ENCODE measurements around the gene ATR. TPM values are rescaled to one million over a fixed set of nuclear protein-coding genes. Genes with fewer than 3 reads are reported as not detected.

The ATR gene
- polyA plus RNA-seq, 3 donors = 6.3 to 16.4 (median 6.6) TPM

- Mint-ChIP-seq H3K9me3 (peaks cover 0 to 2% (median 0%) of the 10 kb centered on the region in 7 donors), H3K27ac (no peak overlapping the region), H3K27me3 (ENCODE audit: low read depth in 3 of 3) (no peaks in the 10 kb centered on the region), H3K4me1 (no peaks in the 10 kb centered on the region), H3K36me3 (peaks cover 33 to 55% of the 10 kb centered on the region in 2 donors), H3K4me3 (no peak overlapping the region)
- H4K20me1 ChIP-seq (ENCODE audit: insufficient read depth, low read length) = no peaks in the 10 kb centered on the region
- H3K4me1 ChIP-seq (ENCODE audit: control insufficient read depth in 1 of 2, insufficient read depth in 2 of 2, low read length in 2 of 2) = no peaks in the 10 kb centered on the region
- intact Hi-C loops (cut with micrococcal nuclease) = no loop called here
- H3K27me3 ChIP-seq (ENCODE audit: control insufficient read depth in 2 of 2, insufficient read depth in 2 of 2, low read length in 2 of 2) = no peaks in the 10 kb centered on the region
- WGBS (ENCODE audit: insufficient coverage) = 100% methylated on average over 1 of the region's 2 CpGs
- no peak overlapping the region for H3K9ac ChIP-seq (ENCODE audit: insufficient read depth, low read length, poor library complexity, severe bottlenecking)
- peaks cover 56 to 77% of the 10 kb centered on the region in 2 donors for H3K36me3 ChIP-seq (replicated peaks in 1 of 2; ENCODE audit: control insufficient read depth in 1 of 2, insufficient read depth in 2 of 2, low read length in 2 of 2)
- TF ChIP-seq CTCF (IDR thresholded peaks at IDR 0.05) = no peak
- H3K4me2 ChIP-seq (replicated peaks; ENCODE audit: extremely low read depth, low read length, poor library complexity, severe bottlenecking) = no peak overlapping the region
- no peak for DNase-seq
- H3K4me3 ChIP-seq (replicated peaks in 1 of 3; ENCODE audit: low read depth in 2 of 3, low read length in 3 of 3) = no peak overlapping the region
- no peaks in the 10 kb centered on the region for H3K79me2 ChIP-seq (ENCODE audit: insufficient read depth, low read length)
- H3K9me3 ChIP-seq (replicated peaks in 1 of 2; ENCODE audit: control insufficient read depth in 1 of 2, insufficient read depth in 1 of 2, low read length in 2 of 2) = no peaks in the 10 kb centered on the region
- H3K27ac ChIP-seq (ENCODE audit: low read depth in 1 of 2, low read length in 2 of 2) = no peak overlapping the region
- no peak overlapping the region for H2AFZ ChIP-seq (ENCODE audit: insufficient read depth, low read depth, low read length, poor library complexity, severe bottlenecking)
These were observed 36.5 kb downstream of the ATR start for GRCh38 chr3:142542054-142542453.

- Histone ChIP-seq H4K20me1 (ENCODE audit: insufficient read depth, low read length) (no peaks in the 10 kb centered on the region), H3K27me3 (ENCODE audit: control insufficient read depth in 2 of 2, insufficient read depth in 2 of 2, low read length in 2 of 2) (no peaks in the 10 kb centered on the region), H3K9ac (ENCODE audit: insufficient read depth, low read length, poor library complexity, severe bottlenecking) (no peak overlapping the region), H3K4me2 (replicated peaks; ENCODE audit: extremely low read depth, low read length, poor library complexity, severe bottlenecking) (no peak overlapping the region), H2AFZ (ENCODE audit: insufficient read depth, low read depth, low read length, poor library complexity, severe bottlenecking) (no peak overlapping the region), H3K4me1 (ENCODE audit: control insufficient read depth in 1 of 2, insufficient read depth in 2 of 2, low read length in 2 of 2) (no peaks in the 10 kb centered on the region), H3K4me3 (replicated peaks in 1 of 3; ENCODE audit: low read depth in 2 of 3, low read length in 3 of 3) (no peak overlapping the region), H3K9me3 (replicated peaks in 1 of 2; ENCODE audit: control insufficient read depth in 1 of 2, insufficient read depth in 1 of 2, low read length in 2 of 2) (no peaks in the 10 kb centered on the region), H3K79me2 (ENCODE audit: insufficient read depth, low read length) (no peaks in the 10 kb centered on the region), H3K36me3 (replicated peaks in 1 of 2; ENCODE audit: control insufficient read depth in 1 of 2, insufficient read depth in 2 of 2, low read length in 2 of 2) (peaks cover 69 to 86% of the 10 kb centered on the region in 2 donors), H3K27ac (ENCODE audit: low read depth in 1 of 2, low read length in 2 of 2) (no peak overlapping the region)
- peaks cover 66 to 76% of the 10 kb centered on the region in 2 donors for H3K36me3 Mint-ChIP-seq
- intact Hi-C loops (cut with micrococcal nuclease) = no loop called here
- H3K4me3 Mint-ChIP-seq = no peak overlapping the region
- no peak for TF ChIP-seq CTCF (IDR thresholded peaks at IDR 0.05)
- no peaks in the 10 kb centered on the region for H3K4me1 Mint-ChIP-seq
- no peaks in the 10 kb centered on the region for H3K27me3 Mint-ChIP-seq (ENCODE audit: low read depth in 3 of 3)
- peaks cover 0 to 4% (median 3%) of the 10 kb centered on the region in 7 donors for H3K9me3 Mint-ChIP-seq
- WGBS (ENCODE audit: insufficient coverage) = 97% methylated on average over 3 of the region's 3 CpGs
- DNase-seq = no peak
- H3K27ac Mint-ChIP-seq = no peak overlapping the region
These were observed 42.0 kb downstream of the ATR start for GRCh38 chr3:142536519-142536918.

Measured in CD14-positive monocyte (primary cell).